GM19395 (cell line): ENCODE data around the gene TRPM7.
"Not testable (repeated sequence)": the region's sequence is repeated elsewhere in the genome, so short reads cannot be mapped to it uniquely, and the experiment has no call there.

Experiments used
- ATAC-seq: cut with Tn5 transposase; IDR thresholded peaks from one replicate; pipeline ENCODE4 v1.9.1; 2021; ENCODE audit warnings: mild to moderate bottlenecking, moderate library complexity; ENCODE audit not compliant: unreplicated experiment

The TRPM7 gene, protein sequence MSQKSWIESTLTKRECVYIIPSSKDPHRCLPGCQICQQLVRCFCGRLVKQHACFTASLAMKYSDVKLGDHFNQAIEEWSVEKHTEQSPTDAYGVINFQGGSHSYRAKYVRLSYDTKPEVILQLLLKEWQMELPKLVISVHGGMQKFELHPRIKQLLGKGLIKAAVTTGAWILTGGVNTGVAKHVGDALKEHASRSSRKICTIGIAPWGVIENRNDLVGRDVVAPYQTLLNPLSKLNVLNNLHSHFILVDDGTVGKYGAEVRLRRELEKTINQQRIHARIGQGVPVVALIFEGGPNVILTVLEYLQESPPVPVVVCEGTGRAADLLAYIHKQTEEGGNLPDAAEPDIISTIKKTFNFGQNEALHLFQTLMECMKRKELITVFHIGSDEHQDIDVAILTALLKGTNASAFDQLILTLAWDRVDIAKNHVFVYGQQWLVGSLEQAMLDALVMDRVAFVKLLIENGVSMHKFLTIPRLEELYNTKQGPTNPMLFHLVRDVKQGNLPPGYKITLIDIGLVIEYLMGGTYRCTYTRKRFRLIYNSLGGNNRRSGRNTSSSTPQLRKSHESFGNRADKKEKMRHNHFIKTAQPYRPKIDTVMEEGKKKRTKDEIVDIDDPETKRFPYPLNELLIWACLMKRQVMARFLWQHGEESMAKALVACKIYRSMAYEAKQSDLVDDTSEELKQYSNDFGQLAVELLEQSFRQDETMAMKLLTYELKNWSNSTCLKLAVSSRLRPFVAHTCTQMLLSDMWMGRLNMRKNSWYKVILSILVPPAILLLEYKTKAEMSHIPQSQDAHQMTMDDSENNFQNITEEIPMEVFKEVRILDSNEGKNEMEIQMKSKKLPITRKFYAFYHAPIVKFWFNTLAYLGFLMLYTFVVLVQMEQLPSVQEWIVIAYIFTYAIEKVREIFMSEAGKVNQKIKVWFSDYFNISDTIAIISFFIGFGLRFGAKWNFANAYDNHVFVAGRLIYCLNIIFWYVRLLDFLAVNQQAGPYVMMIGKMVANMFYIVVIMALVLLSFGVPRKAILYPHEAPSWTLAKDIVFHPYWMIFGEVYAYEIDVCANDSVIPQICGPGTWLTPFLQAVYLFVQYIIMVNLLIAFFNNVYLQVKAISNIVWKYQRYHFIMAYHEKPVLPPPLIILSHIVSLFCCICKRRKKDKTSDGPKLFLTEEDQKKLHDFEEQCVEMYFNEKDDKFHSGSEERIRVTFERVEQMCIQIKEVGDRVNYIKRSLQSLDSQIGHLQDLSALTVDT (N-terminal part only)

DNA sequence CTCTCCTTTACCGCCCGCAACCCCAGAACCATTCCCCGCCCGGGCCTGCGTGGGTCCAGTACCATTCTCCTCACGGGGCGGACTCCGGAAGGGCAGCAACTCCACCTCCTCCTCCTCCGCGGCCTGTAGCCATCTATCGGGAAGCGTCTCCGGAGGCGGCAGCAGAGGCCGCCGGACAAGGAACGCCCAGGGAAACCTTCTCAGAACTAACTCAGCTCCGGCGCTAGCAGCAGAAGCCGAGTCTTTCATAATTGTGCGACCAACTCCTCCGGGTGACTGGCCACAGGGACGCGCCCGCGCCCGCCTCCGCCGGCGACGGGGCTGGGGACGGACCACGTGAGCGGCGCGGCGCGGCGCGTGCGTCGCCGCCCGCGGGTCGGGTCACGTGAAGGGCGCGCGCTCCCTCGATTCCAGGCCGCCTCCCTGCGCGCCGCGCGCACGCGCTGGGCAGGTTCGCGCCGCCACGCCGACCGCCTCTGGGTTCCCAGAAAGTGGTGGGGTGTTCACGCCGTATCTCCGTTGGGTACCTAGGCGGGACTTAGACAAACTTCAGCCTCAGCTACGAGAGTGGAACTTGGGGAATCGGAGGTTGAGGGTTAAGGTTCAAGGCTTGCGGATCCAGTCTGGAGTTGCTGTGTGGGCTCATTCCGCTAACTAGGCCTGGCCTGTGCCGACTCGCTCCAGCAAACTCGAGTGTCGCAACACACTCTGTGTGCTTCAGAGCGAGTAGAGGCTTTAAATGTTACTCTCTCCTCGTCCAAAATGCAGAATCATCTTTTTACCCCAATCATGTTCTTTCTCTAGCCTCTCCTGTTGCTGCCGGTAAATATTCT is at the start of gene TRPM7:
Gene TRPM7 (minus strand): TSS at position 329 of the 833 bp plus-strand sequence. CDS start 264 bp downstream, at position 65.
- ATAC-seq = peak; percentile 77

DNA sequence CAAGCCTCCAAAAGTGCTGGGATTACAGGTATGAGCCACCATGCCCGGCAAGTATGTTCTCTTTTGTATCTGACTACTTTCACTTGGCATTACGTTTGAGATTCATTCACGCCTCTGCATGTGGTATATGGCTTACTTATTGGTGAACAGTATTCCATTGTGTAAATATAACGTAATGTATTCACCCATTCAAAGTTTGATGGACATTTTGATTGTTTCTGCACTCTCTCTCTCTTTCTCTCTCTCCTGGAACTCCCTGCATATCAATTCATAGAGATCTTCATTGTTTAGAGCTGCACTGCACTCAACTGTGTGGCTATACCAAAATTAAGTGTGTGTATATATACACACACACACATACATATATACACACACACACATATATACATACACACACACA is 48.6 kb upstream of the TRPM7 start:
- ATAC-seq = no peak

DNA sequence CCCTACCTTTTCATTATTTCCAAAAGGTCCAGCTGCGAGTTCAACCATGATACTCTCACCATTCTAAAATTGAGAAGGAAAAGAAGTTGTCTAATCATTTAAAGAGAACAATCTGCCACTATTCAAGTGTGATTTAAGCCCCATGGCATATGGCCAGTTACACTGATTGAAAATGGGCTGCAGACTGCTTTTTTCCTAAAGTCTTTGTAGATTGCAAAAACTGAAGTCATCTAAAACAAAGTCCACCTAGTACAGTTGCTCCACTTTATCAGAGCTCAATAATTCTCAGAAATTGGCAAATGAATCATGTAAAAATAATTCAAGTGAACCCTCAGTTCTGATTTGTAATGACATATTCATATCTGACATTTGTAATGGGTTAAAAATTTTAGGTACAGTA is 39.7 kb upstream of the TRPM7 start:
- no peak for ATAC-seq

DNA sequence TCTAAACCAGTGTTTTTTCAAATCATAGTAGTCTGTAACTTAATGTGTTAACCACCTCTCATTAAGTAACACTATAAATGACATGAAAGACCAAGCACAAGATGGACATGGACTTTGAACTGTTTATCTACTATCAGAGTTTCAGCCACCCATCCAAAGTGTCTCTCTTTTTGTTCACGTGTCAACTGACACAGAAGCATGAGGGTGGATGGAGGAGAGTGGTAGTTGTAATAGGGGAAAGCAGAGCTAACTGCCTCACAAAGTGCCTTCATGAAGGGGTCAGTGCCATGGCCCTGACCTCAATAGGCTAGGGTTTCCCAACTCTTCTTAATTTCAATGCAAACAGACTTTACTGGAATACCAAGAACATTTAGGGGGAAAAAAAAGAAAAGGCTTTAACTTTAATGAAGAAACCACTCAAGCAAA is 32.1 kb upstream of the TRPM7 start:
- no peak for ATAC-seq

DNA sequence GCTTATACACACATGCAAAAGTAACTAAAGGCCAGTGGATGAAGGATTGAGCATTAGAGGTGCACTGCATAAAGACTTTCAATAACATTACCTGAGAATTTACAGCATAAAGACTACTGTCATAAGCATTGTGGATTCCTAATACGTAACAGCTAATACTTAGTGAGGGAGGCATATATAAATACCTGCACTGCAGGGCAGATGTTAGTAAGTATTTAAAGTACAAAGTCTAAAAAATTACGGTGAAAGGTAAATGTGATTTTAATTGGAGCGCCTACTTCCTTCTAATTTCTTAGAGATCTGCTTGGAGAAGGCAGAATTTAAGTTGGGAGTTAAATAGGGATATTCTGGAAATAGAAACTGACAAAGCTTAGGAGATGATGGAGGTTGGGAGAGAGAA is 25.4 kb upstream of the TRPM7 start:
- ATAC-seq = no peak

DNA sequence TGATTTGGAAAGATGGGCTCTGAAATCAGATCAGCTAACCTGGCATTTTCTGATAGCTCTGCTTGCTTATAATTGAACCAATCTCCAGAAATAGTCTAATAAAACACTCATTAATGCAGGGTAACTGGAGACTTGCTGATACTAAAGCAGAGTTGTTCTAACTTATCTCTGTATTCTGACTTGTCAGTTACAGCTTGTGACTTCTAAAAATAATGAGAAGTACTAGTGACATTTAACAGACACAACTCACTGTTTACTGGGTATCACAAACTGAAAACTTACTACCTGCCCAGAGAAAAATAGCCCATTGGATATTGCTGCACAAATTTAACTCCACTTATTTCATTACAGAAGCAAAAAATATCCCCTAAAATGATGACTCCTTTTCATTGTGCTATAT is 24.0 kb upstream of the TRPM7 start:
- no peak for ATAC-seq

DNA sequence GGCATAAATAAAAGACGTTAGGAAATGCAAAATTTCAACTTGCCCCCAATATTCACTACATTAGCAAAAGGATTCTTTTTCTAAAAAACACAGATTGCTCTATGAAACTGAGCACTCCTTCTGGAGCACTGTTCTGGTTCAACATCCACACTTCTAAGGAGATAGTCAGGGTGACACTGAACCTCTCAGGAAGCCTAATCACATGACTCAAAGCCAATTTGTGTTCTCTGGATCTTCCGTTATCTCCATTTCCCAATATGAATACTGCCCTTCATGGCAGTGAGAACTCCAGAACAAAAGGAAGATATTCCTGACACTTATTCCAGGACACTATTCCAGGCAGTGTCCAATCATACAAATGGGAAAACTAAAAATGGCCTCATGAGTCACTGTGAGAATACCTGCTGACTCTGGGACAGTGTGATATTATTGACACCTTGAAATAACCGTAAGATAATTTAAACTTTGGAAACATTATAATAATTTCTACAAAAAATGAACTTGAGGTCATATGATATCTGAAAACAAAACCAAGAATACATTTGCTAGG is 21.4 kb upstream of the TRPM7 start:
- ATAC-seq = no peak

DNA sequence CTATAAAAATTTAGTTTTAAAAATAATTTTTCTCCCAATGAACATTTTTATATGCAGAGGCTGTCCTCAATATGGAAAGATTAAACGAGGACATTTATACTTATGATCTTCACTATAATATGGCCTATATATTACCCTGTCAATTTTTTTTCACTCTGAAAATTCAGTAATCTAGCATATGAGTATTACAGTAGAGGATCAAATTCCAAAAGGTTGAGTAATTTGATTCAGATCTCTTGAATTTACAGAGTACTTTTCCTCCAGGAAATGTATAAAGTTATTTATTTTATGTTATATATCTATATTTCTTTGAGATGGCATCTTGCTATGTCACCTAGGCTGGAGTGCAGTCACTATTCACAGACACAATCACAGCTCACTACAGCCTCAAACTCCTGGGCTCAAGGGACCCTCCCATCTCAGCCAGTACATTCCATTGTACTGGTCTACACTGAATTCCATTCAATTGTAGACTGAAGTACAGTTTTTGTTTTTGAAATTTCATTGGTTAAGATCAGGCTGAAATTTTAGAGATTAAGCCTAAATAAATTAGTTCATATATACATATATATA is 16.3 kb upstream of the TRPM7 start:
- ATAC-seq = no peak

GRCh38 chr15:50698101-50698500 is 11.5 kb upstream of the TRPM7 start:
- ATAC-seq = no peak

DNA sequence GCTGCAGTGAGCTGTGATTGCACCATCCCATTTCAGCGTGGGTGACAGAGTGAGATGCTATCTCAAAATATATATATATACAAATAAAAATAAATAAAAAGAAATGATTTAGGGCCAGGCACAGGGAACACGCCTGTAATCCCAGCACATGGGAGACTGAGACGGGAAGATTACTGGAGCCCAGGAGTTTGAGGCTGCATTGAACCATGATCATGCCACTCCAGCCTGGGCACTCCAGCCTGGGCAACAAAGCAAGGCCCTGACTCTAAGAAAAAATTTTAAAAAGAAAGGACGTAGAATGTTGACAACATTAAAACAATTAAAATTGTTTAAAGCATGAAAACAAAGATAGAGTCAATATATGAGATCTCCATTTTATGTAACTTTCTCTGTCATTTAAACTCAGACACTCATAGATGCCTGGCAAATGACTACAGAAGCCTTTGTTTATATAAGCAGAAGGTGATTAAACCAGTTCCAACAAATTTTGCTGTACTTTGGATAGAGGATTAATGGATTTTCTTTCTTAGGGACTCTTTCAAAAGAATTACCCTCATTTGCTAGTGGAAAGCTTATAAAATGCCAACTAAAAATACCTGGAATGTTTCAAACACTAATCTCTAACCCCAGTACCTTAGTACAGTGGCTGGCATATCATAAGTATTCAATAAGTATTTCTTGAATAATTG is 10.7 kb upstream of the TRPM7 start:
- ATAC-seq = no peak

DNA sequence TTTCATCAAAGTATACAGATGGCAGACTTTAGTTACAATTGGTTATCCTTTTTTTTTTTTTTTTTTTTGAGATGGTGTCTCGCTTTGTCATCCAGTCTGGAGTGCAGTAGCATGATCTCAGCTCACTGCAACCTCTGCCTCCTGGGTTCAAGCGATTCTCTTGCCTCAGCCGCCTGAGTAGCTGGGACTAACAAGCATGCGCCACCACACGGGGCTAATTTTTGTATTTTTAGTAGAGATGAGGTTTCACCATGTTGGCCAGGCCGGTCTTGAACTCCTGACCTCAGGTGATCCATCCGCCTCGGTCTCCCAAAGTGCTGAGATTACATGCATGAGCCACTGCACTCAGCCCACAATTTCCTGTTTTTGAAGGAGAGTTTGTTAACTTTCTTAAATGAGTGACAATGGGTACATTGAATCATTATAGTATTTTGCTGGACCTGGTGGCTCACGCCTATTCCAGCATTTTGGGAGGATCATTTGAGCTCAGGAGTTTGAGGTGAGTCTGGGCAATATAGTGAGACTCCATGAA is 8.1 kb upstream of the TRPM7 start:
- ATAC-seq = not testable (repeated sequence)

GRCh38 chr15:50687302-50687902 is 805 bp upstream of the TRPM7 start:
- ATAC-seq = no peak

DNA sequence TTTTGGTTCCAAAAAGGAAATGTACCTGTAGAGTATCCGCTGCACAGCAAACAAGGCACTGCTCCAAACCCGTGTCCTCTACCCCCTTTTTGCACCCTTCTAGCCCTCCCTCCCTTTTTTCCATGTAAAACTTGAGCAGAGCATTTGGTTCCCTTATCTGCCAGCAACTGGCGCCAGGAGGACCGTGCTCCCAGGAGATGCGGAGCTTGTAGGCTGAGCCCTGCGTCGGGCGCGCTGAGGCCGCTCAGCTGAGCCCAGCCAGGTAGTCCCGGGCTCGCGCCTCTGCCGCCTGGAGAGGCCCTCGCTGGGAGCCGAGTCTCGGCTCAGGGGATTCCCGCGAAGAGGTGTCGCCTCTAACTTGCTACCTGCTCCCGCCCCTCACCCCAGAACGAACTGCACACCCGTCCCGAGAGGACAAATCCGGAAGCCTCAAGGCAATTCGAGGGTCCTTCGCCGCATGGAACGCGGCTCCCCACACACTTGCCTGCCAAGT is 575 bp downstream of the TRPM7 start:
- peak; percentile 66 for ATAC-seq

- no peak for ATAC-seq
Measured at GRCh38 chr15:50685191-50685975, 1.2 kb downstream of the TRPM7 start.

GRCh38 chr15:50681467-50681866 is 5.1 kb downstream of the TRPM7 start:
- ATAC-seq = no peak

DNA sequence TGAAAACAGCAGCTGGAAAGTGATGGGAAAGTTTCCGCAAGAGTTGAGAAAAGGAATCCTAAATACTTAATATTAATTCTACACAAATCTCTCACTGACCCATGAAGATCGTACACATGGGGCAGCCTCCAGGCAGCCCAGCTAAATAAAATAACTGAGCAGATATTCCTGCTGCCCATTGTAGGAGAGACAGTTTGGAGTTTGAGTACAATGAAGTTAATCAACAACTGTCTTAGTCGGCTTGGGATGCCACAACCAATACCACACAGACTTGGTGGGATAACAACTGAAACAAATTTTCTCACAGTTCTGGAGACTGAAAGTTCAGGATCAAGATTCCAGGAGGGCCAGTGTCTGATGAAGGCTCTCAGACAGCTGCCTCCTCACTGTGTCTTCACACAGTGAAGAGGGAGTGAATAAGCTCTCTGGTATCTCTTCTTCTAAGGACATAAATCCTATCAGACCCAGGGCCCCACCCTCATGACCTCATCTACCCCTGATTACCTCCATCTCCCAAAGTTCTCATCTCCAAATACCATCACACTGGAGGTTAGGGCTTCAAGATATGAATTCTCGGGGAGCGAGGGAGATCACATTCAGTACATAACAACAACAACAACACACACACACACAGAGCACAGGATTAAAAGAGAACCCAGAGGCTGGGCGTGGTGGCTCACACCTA is 9.7 kb downstream of the TRPM7 start:
- no peak for ATAC-seq
